Breast epithelium (tissue), 3 donors: ENCODE data around the gene RAB29.

Experiments used
- CTCF ChIP-seq, 3 donors: fragments of 450-650 bp; IDR thresholded peaks; one replicate each; pipeline ENCODE4 v1.5.1; 2016 to 2017; ENCODE audit warnings: antibody characterized with exemption in 3 of 3, mild to moderate bottlenecking in 3 of 3, moderate library complexity in 3 of 3
- POLR2A ChIP-seq: fragments of 450-650 bp; IDR thresholded peaks from one replicate; pipeline ENCODE4 v1.6.1; 2016; ENCODE audit warnings: antibody characterized with exemption, mild to moderate bottlenecking, moderate library complexity
- POLR2AphosphoS5 ChIP-seq, 3 donors: sonication (generic); formaldehyde crosslinking; IDR thresholded peaks; one replicate each; pipeline ENCODE4 v1.6.1; 2017; ENCODE audit warnings: antibody characterized with exemption in 3 of 3

DNA sequence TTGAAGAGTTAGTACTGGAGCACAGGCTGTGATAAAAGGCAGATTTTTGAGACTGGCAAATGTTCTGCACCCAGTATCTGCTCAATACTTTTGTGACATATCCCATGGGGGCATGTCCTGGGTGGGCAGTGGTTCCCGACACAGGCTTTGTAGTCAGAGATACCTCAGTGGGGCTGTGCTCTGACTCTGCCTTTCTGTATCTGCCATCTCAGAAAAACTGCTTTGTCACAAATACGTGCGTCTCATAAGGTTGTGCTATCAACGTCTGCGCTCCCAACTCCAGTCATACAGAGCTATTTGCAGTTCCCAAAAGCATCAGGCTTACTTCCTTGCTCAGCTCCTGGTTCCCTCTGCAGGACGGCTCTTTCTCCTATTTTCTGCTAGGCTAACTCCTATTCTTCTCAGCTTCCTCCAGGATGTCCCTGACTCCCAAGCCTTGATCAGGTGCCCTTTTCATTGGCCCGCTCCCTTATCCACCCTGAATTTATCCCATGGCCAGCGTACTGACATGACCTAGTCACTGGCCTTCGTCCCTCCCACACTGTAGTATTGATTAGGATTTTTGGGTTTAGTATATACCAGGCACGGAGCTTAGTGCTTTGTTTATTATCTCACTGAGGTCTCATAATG, 12.1 kb upstream of the RAB29 start:
- no peak for TF ChIP-seq CTCF (IDR thresholded peaks at IDR 0.05)
- no peak for TF ChIP-seq POLR2A
- no peak for TF ChIP-seq POLR2AphosphoS5 (IDR thresholded peaks at IDR 0.05)
